ENCODE measurements around the gene PAX3.

PAX3 gene

DNA sequence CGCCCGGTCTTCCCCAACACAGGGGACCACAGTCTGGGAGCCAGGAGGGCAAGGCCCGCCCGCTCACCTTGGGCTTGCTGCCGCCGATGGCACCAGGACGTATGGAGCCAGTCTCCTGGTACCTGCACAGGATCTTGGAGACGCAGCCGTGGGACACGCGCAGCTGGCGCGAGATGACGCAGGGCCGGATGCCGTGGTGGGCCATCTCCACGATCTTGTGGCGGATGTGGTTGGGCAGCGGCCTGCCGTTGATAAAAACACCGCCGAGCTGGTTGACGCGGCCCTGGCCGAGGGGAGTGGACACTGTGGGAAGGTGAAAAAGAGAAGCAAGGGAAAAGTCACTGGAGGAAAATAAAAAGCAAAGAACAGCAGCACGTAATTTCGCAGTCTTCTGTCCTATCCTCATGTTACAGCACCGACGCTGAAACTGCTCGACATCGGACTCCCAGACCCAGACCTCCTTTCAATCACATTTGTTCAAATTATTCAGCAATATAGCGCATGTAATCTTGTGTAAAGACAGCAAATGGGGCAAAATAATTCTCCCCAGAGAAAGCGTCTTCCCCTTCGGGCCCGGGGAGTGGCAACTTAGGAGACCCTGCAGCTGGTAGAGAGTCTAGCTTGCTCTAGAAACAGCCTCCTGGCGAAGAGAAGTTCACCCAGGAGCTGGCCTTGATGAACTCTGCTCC lies 1.7 kb downstream of the PAX3 start:
- DNase-seq (ENCODE audit: low spot score) = no peak

DNA sequence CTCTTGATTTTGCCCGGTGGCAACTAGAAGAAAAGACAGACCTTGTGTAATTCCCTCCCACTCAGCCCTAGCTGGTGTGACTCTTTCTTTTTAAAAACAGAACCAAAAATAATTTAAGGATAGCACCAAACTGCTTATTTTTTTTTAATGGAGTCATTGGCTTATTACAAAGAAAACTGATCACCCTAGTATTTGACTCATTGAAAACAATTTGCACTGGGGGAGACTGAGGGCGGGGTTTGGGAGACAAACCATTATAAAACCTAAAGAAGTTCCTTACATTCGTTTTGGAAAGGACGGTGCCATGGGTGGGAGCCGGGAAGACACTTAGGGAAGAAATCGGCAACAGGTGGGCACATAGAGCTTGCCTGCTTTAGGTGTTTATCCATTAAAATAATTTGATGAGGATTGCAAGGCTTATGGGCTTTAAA lies 2.5 kb downstream of the PAX3 start:
- DNase-seq (ENCODE audit: low spot score) = no peak

DNA sequence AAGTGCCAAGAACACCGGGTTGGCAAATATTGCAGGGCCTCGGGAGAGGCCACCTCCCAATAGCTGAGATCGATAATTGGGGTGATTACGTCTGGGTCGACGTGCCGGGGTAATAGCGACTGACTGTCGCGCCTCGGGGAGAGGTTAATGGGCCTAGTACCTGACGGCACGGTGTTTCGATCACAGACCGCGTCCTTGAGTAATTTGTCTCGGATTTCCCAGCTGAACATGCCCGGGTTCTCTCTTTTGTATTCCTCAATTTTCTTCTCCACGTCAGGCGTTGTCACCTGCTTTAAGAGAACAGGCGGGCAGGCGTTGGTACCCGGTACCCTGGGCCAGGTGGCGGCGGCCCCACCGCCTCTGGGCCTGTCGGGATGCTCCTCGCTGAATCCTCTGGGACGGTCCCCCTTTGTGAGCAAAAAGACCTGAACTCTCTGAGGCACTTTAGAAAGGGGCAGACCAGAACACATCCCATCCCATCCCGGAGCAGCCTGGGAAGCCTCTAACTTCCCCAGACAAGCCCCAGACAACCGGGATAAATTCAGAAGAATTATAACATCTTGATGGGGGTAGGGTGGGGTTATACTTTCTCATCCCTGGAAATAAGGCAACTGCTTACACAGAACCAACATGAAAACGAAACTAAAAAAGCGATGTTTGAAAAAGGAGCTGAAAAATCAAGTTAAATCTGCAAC lies 3.3 kb downstream of the PAX3 start:
- no peak for DNase-seq (ENCODE audit: low spot score)

DNA sequence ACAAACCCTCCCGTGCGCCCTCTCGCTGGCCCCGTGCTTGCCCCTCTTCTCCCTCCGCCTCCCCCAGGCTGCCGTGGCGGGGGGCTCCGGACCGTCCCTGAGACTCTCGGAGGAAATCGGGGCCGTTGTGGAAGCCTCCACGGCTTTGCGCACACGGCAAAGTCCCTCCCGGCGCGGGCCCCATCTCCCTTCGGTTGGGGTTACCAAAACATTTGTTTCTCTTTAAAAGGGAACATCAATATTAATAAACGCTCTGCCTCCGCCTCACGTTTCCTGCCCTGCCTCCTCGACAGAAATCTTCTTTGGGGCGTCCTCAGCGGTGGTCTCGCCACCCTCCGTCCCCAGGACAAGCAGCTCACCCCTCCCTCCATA lies 3.8 kb downstream of the PAX3 start:
- no peak for DNase-seq (ENCODE audit: low spot score)

DNA sequence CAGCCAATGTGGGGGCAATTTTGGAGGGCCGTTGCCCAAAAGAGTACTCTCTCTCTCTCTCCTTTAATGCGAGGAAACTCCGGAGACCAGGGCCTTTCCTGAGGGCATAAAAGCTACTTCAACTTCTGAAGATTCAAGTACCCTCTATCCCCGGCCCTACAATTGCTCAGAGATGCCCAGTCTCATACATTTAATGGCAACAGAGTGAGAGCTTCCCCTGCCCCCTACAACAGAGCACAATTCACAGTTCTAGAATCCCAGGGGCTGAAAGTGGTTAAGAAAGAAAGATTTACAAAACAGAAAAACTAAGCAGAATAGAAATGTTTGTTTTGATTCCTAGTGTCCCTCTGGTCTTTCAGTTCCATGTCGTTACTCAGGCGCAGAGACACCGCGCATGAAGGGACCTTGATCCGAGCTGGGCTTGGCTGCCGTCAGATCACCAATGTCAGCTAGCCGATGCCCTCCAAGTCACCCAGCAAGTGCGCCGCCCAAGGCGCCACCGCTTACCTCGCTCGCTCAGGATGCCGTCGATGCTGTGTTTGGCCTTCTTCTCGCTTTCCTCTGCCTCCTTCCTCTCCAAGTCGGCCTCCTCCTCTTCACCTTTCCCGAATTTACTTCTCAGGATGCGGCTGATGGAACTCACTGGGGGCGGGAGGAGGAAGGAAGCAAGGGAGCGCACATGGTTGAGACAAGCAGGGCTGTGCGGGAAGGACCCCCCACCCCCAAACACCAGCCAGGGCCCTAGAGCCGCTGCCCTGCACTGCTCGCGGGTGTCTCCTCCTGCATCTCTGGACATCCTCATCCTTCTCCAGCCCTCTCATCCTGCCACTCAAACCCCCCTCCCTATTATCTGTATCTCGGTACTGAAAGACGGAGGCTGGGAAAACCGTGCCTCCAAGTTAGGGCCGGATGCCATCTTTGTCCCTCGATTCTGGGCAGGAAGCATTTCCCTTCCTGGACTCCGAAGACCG lies 4.9 kb downstream of the PAX3 start:
- DNase-seq (ENCODE audit: low spot score) = no peak

DNA sequence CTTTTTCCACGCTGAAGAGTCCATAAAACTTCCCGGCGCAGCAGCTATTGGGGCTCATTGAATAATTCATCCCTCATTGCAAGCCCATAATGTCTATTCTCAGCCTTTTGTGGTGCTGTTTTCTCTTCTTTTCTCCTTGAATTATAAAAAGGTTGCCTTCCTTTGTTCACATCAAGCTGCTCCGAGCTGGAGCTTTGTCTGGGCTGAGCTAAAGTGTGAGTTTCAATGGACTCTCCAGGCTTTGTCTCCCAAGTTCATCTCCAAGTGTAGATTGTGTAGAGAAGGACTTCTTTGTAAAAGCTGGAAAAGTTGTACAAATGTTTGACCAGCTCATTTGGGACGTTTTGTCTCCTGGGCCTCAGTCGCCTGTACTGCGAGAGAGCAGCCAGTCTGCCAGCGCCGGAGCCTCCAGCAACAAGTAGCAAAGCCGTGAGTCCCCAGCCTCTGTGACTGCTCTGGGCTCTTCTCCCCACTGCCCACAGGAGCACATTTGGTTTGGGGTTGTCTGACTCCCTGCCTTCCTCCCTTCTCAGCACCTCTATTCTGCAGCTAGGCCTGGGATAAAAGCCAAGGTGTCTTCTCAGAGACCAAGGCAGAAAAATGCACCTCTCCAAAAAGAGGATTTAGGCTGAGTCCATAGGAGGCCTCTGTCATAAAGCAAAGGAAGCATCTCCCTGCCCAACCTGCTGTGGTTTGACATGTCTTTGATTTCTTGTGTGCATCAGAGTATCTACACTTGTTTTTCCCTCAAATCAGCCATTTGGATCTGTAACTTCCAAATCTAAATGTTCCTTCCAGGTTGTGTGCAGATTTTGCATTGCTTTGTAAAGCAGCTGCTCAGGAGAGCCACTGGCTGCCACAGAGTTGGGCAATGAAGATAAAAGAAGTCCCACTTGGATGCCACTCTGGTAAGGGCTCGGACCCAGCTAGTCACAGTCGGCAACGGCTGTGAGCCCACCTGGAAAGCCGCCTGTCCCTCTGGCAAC lies 6.4 kb downstream of the PAX3 start:
- DNase-seq (ENCODE audit: low spot score) = no peak

DNA sequence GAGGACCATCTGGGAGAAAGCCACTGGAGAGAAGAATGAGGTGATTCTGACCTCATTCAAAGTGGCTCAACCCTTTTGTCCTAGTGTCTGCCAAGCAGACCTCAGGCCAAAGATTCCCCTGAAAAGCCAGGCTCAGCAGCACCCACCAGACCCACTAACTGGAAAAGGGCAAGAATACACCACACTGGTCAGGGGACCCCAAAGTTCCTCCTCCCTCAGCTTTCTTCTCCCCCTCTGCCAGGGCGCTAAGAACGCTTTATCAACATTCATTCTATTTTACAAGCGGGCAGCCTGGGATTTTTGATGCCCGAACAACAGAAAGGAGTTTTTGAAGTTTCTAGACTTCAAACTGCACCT lies 7.3 kb downstream of the PAX3 start:
- DNase-seq (ENCODE audit: low spot score) = no peak

DNA sequence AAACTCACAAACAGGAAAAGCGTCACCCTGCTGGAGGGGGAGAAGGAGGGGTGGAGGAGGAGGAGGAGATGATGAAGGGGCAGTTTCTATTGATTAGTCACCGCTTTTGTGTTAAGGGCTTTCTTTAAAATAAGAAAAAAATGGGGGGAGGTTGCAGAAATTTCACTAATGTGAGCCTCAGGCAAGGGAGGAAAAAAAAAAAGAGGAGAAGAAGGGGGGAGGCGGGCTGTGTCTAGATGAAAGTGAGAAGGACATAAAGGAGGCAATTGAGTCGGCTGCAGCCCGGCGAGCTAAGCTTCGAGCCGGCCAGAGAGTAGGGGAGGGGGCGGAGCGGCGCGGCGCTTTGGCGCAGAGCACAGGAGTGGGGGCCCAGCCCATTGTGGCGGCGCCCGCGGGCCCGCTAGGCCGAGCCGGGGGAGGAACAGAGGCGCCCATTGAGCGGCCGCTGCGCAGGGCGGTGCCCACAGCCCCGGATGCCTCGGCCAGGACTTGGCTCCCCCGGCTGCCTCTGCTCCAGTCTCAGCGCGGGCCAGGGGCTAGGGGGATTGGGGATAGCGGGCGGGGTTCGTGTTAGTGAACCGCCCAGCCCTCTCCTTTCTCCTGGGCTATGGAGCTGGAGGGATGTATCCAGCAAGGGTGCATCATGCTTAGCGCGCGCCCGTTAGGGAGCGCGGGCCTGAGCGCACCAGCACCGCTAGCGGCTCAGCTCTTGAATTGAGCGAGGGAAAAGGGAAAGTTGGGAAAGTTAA lies 7.9 kb downstream of the PAX3 start:
- no peak for DNase-seq (ENCODE audit: low spot score)

DNA sequence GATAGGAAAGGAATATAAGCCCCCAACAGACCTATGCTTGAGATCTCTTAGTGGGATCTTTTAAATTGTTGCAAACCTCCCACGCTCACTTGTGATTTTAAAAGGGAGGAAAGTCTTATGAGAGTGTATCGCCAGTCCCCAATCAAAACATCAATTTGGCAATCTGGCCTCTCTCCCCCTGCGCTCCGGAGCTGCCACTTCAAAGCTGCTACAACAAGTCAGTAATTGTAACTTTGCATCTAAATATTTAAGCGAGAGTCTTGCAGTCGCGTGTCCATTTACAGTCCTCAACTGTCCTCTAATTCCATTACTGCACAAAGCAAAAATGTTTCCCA lies 8.4 kb downstream of the PAX3 start:
- no peak for DNase-seq (ENCODE audit: low spot score)

DNA sequence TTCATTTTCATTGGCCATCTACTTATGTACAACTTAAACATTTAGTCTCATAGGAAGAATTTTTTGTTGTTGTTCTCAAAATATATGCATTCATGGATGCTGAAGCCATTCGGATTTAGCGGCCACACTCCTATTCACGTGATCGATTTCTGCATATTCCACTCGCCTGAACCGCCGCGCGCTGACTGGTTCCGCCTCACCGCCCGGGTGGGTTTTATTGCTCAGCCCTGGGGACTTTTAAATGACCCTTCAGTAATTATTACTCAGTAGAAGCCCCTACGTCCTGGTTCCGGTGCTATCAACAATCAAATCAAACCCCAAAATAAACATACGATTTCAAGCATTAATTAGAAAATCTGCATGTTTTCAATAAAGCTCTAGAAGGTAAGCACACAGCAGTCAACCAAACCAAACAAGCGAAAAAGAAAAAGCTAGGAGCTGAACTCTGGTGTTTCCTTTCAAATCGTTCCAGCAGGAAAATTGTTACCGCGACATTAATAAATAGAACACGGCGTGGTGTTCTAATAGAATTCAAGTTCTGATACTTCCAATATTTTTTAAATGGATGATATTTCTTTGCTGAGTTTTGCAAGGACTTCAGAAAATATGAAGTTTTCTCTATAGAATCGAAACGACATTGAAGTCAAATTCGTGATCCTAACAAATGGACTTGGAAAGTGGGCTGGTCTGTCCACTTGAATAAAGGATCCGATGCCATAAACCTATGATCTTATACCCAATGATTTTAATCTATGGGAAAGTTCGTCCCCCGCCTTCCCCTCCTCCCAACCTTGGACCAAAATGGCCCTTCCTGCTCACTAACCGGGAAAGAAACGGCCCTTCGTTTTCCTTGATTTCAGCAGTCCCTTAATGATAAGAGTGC lies 9.3 kb downstream of the PAX3 start:
- DNase-seq (ENCODE audit: low spot score) = no peak

DNA sequence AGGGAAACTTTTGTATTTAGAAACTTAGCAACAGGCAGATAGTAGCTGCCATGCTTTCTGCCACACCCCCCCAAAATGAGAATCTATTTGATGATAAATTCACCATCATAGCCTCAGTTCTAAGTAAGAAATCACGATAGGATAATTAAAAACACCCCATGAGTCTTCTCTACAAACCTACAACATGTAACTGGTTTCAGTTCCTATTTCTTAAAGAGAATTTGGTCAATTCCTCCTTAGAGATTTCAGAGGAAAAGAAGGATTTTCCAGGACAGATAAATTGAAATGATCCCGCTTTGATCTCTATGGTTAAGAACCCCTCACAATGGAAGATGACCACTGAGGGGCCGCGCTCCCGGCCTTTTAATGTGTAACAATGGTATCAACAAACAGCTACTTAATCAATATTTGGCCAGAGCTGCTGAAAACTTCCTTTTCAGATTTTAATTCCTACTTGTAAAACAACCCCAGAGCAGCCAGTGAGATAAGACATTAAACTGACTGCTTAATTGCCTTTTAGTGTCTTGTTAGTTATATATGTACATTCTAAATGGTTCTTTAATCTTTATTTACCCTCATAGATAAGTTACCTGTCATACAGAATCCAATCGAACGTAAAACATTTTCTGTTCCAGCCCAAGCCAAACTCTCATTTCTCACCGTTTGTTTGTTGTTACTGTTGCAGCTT lies 10.1 kb downstream of the PAX3 start:
- no peak for DNase-seq (ENCODE audit: low spot score)

DNA sequence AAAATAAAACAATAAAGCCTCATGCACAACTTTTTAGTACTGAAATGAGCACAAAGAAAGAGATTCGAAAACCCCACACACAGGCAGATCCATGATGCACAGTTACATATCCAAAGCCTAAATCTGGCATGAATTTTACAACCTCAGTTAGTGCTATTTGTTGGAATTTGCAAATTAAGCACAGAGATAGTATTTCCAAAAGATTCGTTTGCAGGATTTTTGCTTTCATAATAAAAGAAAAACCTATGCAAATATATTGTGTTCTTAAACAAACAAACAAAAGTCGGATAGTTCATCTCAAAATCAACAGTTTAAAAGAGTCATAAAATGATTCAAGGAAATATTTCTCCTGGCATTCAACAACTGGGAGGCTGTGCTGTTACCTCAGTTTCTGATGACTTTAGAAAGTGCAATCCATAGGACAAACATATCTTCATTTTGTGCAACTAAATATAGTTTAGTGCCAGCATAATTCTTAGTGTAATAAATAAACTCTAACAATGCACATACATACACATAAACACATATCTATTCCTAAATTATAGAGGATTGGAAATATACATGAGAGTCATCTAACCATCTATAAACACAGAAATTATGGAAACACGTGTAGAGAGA lies 10.8 kb downstream of the PAX3 start:
- DNase-seq (ENCODE audit: low spot score) = no peak

DNA sequence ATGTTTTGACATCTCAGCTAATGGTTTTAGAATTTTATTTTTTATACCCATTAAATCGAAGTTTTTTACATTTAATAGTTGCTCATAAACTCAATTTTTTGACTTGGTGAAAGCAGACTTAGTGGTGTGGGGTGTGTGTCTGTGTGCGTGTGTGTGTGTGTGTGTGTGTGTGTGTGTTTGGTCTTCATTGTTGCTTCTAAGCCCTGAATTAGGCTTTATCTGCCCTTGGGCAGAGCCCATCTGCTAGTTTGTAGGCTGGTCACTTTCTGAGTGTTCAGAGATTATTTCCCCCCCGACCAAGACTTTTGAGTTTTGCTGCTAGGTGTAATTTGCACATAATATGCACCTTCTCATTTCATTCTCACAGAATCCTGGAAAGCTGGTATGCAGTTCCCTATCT lies 14.3 kb downstream of the PAX3 start:
- DNase-seq (ENCODE audit: low spot score) = no peak

DNA sequence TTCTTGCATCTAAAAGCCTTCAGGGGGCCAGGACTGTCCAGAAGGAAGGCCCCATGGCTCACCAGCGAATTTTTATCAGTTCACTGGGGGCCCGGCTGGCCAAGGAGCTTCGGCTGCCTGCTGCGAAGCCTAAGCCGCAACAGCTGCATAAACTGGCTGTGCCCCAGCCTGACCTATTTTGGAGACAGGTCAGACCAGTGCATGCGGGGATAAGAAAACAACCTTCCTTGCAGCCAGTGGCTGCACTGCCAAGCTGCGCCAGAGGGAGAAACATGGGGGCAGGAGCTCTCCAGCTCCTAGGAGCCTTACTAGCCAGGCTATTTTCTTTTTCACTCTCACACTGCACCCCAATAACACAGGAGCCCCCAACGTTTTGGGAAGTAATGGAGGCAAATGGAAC lies 15.2 kb downstream of the PAX3 start:
- no peak for DNase-seq (ENCODE audit: low spot score)

DNA sequence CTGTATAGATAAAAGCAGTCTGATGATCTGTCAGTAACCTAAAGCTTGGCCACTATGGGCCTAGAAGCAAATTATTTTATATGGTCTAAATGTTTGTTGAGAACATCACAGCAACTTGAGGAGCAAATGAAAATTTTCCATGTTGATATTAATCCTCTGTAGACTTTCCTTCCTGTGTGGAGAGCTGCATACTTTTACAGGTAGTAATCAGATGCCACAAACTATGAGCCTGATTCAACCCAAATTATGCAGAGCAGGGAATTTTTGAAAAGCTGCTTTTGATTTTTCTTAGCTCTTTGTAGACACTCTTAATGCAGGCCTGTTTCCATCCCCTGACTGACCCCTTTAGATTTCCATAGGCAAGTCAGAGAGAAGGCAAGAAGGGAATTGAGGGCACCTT lies 17.3 kb downstream of the PAX3 start:
- DNase-seq (ENCODE audit: low spot score) = no peak

DNA sequence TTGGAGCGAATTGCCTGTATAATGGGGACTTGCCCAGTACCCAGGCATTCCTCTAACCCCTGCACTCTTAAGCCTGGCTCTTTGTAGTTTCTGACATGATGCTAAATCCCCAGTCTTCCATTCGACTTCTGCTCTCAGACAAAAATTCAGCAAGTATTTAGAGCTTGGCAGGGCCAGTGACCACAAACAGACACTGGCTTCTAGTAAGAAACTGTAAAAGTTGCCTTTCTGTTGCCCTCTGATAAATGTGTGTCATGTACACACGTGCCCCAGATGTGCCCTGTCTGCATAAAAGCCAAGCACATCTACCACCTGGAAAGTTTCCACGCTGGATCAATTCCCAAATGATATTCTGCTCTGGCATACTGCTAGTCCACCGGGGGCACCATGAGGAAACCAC lies 18.0 kb downstream of the PAX3 start:
- no peak for DNase-seq (ENCODE audit: low spot score)

DNA sequence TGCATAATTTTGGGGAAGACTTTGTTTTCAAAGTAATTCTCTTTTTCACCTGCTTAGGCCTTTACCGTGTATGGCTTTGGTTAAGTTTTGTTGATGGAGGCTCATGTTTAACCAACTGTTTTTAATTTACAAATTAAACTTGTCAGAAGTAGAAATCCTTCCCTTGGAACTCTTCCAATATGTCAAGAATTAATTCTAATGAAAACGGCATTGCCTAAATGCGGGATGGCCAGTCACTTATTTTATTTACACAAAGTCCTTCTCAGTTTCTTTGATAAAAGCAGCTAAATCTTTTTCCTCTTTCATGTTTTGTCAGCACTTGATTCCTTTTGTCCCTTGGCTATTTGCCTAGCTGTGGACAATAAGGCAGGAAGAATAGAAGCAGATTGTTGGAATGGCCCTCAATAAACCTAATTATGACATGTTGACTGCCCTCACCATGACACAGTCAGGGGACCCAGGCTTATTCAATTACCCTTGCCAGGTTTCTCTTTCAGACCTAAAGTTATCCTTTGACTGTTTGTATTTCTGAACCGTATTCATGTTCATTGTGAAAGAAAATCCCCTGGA lies 26.3 kb downstream of the PAX3 start:
- no peak for DNase-seq (ENCODE audit: low spot score)

DNA sequence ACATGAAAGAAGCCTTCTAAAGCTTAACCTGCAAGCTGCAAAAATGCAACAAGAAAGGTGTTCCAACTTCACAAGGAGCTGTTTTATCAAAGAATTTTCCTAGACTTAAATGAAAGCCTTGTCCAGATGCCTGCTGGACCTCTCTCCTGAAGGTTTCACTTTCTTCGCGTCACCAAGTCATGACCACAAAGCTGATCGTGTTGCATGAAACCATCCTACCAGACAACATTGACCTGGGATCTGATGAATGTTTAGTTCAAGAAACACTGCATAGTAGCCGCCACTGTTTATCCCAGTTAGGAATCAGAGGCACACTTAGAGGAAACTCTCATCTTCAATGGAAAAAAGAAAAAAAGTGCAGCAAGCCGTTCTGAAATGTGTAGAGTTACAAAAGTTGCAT lies 26.9 kb downstream of the PAX3 start:
- no peak for DNase-seq (ENCODE audit: low spot score)

DNA sequence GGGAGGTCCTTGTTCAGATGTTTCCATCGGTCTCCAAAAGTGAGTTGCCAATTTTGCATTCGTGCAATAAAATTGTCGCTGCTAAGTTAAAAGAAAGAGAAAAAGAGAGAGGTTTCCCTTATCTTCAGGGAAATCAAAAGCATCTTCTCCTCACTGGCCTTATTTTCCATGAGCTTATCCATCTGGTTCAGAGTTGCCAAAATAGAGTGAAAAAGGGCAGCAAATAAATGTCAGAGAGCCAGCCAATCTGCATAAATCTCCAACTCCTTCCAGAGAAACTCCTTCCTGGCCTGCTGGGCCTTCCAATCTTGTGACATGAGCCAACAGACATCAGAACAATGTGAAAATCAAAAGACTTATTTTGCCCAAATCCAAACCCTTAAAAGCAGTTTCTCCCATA lies 28.4 kb downstream of the PAX3 start:
- DNase-seq (ENCODE audit: low spot score) = no peak
